Bronchial epithelial cell (primary cell): ENCODE measurements around the gene AGBL5. TPM values are rescaled to one million over a fixed set of nuclear protein-coding genes. Genes with fewer than 3 reads are reported as not detected.

Experiments used
- DNase-seq: peaks from one replicate; pipeline ENCODE4 v3.0.0-alpha.2; 2010; ENCODE audit warnings: low read depth
- FAIRE-seq: peaks from 2 replicates; lab custom pipeline; 2011; peaks lifted over from hg19 to GRCh38; lab: Jason Lieb, UNC
- H3K27me3 ChIP-seq: 2 replicates; pipeline ENCODE4 v1.5.1; 2011; ENCODE audit warnings: low read length; ENCODE audit not compliant: control insufficient read depth, insufficient read depth
- H3K36me3 ChIP-seq: 2 replicates; pipeline ENCODE4 v1.5.1; 2011; ENCODE audit warnings: low read length; ENCODE audit not compliant: control insufficient read depth, insufficient read depth
- H3K4me3 ChIP-seq: 2 replicates; pipeline ENCODE4 v1.5.1; 2011; ENCODE audit warnings: mild to moderate bottlenecking, low read depth, low read length, control low read depth
- total RNA-seq: library from RNA; depleted of rRNA; stranded (reverse); fragments of >200 nt; gene quantifications from 2 replicates; pipeline ENCODE4 v1.2.1, GENCODE V29; 2014
- TF ChIP-seq, protein P1 (sequence below): IDR thresholded peaks from 2 replicates; pipeline ENCODE4 v1.5.1; 2011; ENCODE audit warnings: mild to moderate bottlenecking, moderate library complexity, low read length, control low read depth, inconsistent platforms; ENCODE audit not compliant: insufficient read depth, severe bottlenecking

Gene AGBL5
- total RNA-seq, 1 donor from 2014 or later, result 9.2 TPM

DNA sequence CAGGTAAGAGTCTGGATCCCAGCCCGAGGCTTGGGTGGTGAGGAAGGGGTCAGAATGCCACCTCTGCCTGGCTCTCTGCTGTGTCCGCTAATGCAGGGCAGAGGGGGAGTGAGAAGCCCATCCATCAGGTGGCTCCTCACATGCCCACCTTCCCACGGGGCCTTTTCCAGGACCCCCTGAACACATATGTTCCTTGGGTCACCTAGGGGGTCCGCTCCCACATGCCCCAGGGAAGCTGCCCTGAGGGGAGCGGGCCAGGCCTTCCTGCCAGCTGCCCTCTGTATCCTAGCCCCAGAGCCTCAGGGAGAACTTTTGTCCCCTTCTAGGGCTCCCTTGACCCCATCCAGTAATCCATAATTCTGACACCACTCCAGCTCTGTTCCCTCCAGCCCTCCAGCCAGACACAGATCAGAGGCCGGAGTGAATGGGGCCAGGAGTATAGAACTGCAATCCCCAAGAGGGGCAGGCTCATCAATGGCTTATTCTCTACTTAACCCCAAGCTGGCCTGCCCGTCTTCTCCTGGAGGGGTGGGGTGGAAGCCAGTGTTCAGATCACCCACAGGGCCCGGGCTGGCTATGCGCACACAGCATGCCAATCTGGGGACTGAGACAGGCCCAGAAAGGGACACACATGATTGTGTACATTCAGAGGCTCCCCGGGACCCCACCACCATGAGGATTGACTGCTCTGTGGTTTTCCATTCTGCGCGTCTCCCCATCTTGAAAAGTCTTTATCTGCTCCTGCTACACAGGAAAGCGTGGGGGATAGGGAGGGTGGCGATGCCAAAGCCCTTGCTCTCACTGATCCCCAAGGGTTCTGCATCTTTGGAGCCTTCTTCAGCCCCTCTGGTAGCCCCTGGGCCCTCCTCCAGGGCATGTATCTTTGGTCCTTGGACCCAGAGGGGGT lies 28.0 kb downstream of the AGBL5 start:
- FAIRE-seq, result no peak
- Histone ChIP-seq H3K4me3 (no peak overlapping the region), H3K27me3 (no peaks in the 10 kb centered on the region), H3K36me3 (no peaks in the 10 kb centered on the region)
- TF ChIP-seq, protein P1, sequence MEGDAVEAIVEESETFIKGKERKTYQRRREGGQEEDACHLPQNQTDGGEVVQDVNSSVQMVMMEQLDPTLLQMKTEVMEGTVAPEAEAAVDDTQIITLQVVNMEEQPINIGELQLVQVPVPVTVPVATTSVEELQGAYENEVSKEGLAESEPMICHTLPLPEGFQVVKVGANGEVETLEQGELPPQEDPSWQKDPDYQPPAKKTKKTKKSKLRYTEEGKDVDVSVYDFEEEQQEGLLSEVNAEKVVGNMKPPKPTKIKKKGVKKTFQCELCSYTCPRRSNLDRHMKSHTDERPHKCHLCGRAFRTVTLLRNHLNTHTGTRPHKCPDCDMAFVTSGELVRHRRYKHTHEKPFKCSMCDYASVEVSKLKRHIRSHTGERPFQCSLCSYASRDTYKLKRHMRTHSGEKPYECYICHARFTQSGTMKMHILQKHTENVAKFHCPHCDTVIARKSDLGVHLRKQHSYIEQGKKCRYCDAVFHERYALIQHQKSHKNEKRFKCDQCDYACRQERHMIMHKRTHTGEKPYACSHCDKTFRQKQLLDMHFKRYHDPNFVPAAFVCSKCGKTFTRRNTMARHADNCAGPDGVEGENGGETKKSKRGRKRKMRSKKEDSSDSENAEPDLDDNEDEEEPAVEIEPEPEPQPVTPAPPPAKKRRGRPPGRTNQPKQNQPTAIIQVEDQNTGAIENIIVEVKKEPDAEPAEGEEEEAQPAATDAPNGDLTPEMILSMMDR, result no peak
- DNase-seq, result no peak

GRCh38 chr2:27080140-27080469 lies 28.6 kb downstream of the AGBL5 start:
- FAIRE-seq, result no peak
- TF ChIP-seq, protein P1, result no peak
- no peak for DNase-seq
- no peaks in the 10 kb centered on the region for H3K36me3 ChIP-seq
- no peaks in the 10 kb centered on the region for H3K27me3 ChIP-seq
- no peak overlapping the region for H3K4me3 ChIP-seq

GRCh38 chr2:27080603-27080936 lies 29.1 kb downstream of the AGBL5 start:
- Histone ChIP-seq H3K36me3 (no peaks in the 10 kb centered on the region), H3K4me3 (no peak overlapping the region), H3K27me3 (no peaks in the 10 kb centered on the region)
- no peak for FAIRE-seq
- TF ChIP-seq, protein P1, result no peak
- no peak for DNase-seq

DNA sequence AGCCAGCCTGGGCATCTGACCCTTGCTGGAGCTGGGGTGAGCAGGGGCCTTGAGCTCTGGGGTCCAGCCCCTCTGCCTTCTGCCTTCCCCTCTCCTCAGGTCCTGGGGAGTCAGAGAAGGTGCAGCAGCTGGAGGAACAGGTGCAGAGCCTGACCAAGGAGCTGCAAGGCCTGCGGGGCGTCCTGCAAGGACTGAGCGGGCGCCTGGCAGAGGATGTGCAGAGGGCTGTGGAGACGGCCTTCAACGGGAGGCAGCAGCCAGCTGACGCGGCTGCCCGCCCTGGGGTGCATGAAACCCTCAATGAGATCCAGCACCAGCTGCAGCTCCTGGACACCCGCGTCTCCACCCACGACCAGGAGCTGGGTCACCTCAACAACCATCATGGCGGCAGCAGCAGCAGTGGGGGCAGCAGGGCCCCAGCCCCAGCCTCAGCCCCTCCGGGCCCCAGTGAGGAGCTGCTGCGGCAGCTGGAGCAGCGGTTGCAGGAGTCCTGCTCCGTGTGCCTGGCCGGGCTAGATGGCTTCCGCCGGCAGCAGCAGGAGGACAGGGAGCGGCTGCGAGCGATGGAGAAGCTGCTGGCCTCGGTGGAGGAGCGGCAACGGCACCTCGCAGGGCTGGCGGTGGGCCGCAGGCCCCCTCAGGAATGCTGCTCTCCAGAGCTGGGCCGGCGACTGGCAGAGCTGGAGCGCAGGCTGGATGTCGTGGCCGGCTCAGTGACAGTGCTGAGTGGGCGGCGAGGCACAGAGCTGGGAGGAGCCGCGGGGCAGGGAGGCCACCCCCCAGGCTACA lies 30.7 kb downstream of the AGBL5 start:
- DNase-seq, result no peak
- Histone ChIP-seq H3K36me3 (no peaks in the 10 kb centered on the region), H3K4me3 (no peak overlapping the region), H3K27me3 (no peaks in the 10 kb centered on the region)
- no peak for FAIRE-seq
- TF ChIP-seq, protein P1, result no peak

GRCh38 chr2:27082773-27083409 lies 31.4 kb downstream of the AGBL5 start:
- H3K27me3 ChIP-seq, result no peaks in the 10 kb centered on the region
- no peaks in the 10 kb centered on the region for H3K36me3 ChIP-seq
- FAIRE-seq (no peak), DNase-seq (no peak)
- no peak overlapping the region for H3K4me3 ChIP-seq
- TF ChIP-seq, protein P1, result no peak
